HepG2 (cell line): Measurements from ENCODE around the gene ZBTB32. TPM values are rescaled to one million over a fixed set of nuclear protein-coding genes. Genes with fewer than 3 reads are reported as not detected.
A peak's percentile ranks its signal among the peaks of the same experiment; 100 is the strongest.

ENCODE experiments used
- BCL6 ChIP-seq: IDR thresholded peaks from 2 replicates; pipeline ENCODE4 v1.6.1; 2016; ENCODE audit warnings: missing genetic modification reagents, missing compliant biosample characterization
- CBX1 ChIP-seq: IDR thresholded peaks from one replicate; pipeline ENCODE4 v1.6.1; 2016; ENCODE audit warnings: antibody characterized with exemption, low read depth
- CTCF ChIP-seq: sonication (generic); formaldehyde crosslinking; IDR thresholded peaks from 2 replicates; pipeline ENCODE4 v1.5.0; 2020; ENCODE audit warnings: mild to moderate bottlenecking, missing genetic modification reagents, moderate library complexity
- ERF ChIP-seq: IDR thresholded peaks from 2 replicates; pipeline ENCODE4 v1.6.1; 2018; ENCODE audit warnings: missing biosample characterization, missing genetic modification reagents
- KLF13 ChIP-seq: sonication (generic); formaldehyde crosslinking; IDR thresholded peaks from 2 replicates; pipeline ENCODE4 v1.4.0; 2020; ENCODE audit warnings: mild to moderate bottlenecking, missing genetic modification reagents
- XBP1 ChIP-seq: sonication (generic); formaldehyde crosslinking; IDR thresholded peaks from 2 replicates; pipeline ENCODE4 v1.5.0; 2020; ENCODE audit warnings: missing genetic modification reagents
- ZC3H13 ChIP-seq: sonication (generic); formaldehyde crosslinking; IDR thresholded peaks from 2 replicates; pipeline ENCODE4 v1.8.1; 2023; ENCODE audit warnings: mild to moderate bottlenecking, missing genetic modification reagents, moderate library complexity
- ZFP62 ChIP-seq: sonication (generic); formaldehyde crosslinking; IDR thresholded peaks from 2 replicates; pipeline ENCODE4 v1.4.0; 2020; ENCODE audit warnings: missing genetic modification reagents
- ZIK1 ChIP-seq: sonication (generic); formaldehyde crosslinking; IDR thresholded peaks from 2 replicates; pipeline ENCODE4 v1.5.0; 2020; ENCODE audit warnings: mild to moderate bottlenecking, low read depth, missing genetic modification reagents, borderline replicate concordance
- ZNF20 ChIP-seq: sonication (generic); formaldehyde crosslinking; IDR thresholded peaks from 2 replicates; pipeline ENCODE4 v1.4.0; 2020; ENCODE audit warnings: mild to moderate bottlenecking, moderate library complexity, missing genetic modification reagents
- ZNF646 ChIP-seq: sonication (generic); formaldehyde crosslinking; IDR thresholded peaks from 2 replicates; pipeline ENCODE4 v1.9.0; 2021; ENCODE audit warnings: mild to moderate bottlenecking, missing genetic modification reagents
- polyA plus RNA-seq, 8 experiments: library from polyadenylated mRNA; depleted of rRNA in 3 of 8; stranded (reverse) in 7 of 8; unstranded in 1 of 8; fragments of >200 nt; fragmentation: Illumina TruSeq in 4 of 8; extraction: Trizol in 4 of 8; gene quantifications; 2 replicates each; pipeline versions ENCODE4 v1.2.1 to v1.2.3, GENCODE V29; 2011 to 2016; ENCODE audit warnings: low read depth in 4 of 8, missing spikeins in 1 of 8, mixed read lengths in 1 of 8; ENCODE audit not compliant: insufficient read depth in 1 of 8
- total RNA-seq, 5 experiments: library from RNA; depleted of rRNA; stranded (reverse); fragments of >200 nt; fragmentation: Illumina TruSeq; extraction: Trizol; gene quantifications; 2 replicates each; pipeline ENCODE4 v1.2.3, GENCODE V29; 2016; ENCODE audit warnings: low read depth in 1 of 5
- TF ChIP-seq, protein P1 (sequence below): sonication (generic); formaldehyde crosslinking; IDR thresholded peaks from 2 replicates; pipeline ENCODE4 v1.4.0; 2020; ENCODE audit warnings: mild to moderate bottlenecking, missing genetic modification reagents
- TF ChIP-seq, protein P2 (sequence below): IDR thresholded peaks from 2 replicates; pipeline ENCODE4 v1.6.1; 2016; ENCODE audit warnings: missing compliant biosample characterization, missing genetic modification reagents, borderline replicate concordance

The ZBTB32 gene
- total and polyA plus RNA-seq, 2 of the 13 experiments (the other 11 are each of a cell fraction or from before 2014, with no cell fraction given): not detected

- TF ChIP-seq ERF (CRISPR knock-in tag) (peak; percentile 85), CTCF (no peak), BCL6 (0 out of 2 replicates have a peak, but pooled peaks have one; percentile 44), ZNF646 (CRISPR knock-in tag) (0 out of 2 replicates have a peak, but pooled peaks have one; percentile 9), KLF13 (CRISPR knock-in tag) (peak; percentile 80; the same call in 1 of the 2 replicates), ZIK1 (CRISPR knock-in tag) (0 out of 2 replicates have a peak, but pooled peaks have one; percentile 69), CBX1 (no peak), ZFP62 (no peak), XBP1 (CRISPR knock-in tag) (no peak), ZC3H13 (CRISPR knock-in tag) (peak; percentile 95; the same call in 1 of the 2 replicates), ZNF20 (no peak)
- TF ChIP-seq, protein P1, sequence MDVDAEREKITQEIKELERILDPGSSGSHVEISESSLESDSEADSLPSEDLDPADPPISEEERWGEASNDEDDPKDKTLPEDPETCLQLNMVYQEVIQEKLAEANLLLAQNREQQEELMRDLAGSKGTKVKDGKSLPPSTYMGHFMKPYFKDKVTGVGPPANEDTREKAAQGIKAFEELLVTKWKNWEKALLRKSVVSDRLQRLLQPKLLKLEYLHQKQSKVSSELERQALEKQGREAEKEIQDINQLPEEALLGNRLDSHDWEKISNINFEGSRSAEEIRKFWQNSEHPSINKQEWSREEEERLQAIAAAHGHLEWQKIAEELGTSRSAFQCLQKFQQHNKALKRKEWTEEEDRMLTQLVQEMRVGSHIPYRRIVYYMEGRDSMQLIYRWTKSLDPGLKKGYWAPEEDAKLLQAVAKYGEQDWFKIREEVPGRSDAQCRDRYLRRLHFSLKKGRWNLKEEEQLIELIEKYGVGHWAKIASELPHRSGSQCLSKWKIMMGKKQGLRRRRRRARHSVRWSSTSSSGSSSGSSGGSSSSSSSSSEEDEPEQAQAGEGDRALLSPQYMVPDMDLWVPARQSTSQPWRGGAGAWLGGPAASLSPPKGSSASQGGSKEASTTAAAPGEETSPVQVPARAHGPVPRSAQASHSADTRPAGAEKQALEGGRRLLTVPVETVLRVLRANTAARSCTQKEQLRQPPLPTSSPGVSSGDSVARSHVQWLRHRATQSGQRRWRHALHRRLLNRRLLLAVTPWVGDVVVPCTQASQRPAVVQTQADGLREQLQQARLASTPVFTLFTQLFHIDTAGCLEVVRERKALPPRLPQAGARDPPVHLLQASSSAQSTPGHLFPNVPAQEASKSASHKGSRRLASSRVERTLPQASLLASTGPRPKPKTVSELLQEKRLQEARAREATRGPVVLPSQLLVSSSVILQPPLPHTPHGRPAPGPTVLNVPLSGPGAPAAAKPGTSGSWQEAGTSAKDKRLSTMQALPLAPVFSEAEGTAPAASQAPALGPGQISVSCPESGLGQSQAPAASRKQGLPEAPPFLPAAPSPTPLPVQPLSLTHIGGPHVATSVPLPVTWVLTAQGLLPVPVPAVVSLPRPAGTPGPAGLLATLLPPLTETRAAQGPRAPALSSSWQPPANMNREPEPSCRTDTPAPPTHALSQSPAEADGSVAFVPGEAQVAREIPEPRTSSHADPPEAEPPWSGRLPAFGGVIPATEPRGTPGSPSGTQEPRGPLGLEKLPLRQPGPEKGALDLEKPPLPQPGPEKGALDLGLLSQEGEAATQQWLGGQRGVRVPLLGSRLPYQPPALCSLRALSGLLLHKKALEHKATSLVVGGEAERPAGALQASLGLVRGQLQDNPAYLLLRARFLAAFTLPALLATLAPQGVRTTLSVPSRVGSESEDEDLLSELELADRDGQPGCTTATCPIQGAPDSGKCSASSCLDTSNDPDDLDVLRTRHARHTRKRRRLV: no peak
- TF ChIP-seq, protein P2, sequence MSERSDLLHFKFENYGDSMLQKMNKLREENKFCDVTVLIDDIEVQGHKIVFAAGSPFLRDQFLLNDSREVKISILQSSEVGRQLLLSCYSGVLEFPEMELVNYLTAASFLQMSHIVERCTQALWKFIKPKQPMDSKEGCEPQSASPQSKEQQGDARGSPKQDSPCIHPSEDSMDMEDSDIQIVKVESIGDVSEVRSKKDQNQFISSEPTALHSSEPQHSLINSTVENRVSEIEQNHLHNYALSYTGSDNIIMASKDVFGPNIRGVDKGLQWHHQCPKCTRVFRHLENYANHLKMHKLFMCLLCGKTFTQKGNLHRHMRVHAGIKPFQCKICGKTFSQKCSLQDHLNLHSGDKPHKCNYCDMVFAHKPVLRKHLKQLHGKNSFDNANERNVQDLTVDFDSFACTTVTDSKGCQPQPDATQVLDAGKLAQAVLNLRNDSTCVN (CRISPR knock-in tag): 0 out of 2 replicates have a peak, but pooled peaks have one; percentile 11
Observed at GRCh38 chr19:35715981-35716800, 11.8 kb downstream of the ZBTB32 start (continued).
